Bronchial epithelial cell (primary cell): Measurements from ENCODE around the gene SUSD6. TPM values are rescaled to one million over a fixed set of nuclear protein-coding genes. Genes with fewer than 3 reads are reported as not detected.
A peak's percentile ranks its signal among the peaks of the same experiment; 100 is the strongest.

ENCODE experiments used
- DNase-seq: peaks from one replicate; pipeline ENCODE4 v3.0.0-alpha.2; 2010; ENCODE audit warnings: low read depth
- FAIRE-seq: peaks from 2 replicates; lab custom pipeline; 2011; peaks lifted over from hg19 to GRCh38; lab: Jason Lieb, UNC
- H3K27me3 ChIP-seq: 2 replicates; pipeline ENCODE4 v1.5.1; 2011; ENCODE audit warnings: low read length; ENCODE audit not compliant: control insufficient read depth, insufficient read depth
- H3K36me3 ChIP-seq: 2 replicates; pipeline ENCODE4 v1.5.1; 2011; ENCODE audit warnings: low read length; ENCODE audit not compliant: control insufficient read depth, insufficient read depth
- H3K4me3 ChIP-seq: 2 replicates; pipeline ENCODE4 v1.5.1; 2011; ENCODE audit warnings: mild to moderate bottlenecking, low read depth, low read length, control low read depth
- total RNA-seq: library from RNA; depleted of rRNA; stranded (reverse); fragments of >200 nt; gene quantifications from 2 replicates; pipeline ENCODE4 v1.2.1, GENCODE V29; 2014
- TF ChIP-seq, protein P1 (sequence below): IDR thresholded peaks from 2 replicates; pipeline ENCODE4 v1.5.1; 2011; ENCODE audit warnings: mild to moderate bottlenecking, moderate library complexity, low read length, control low read depth, inconsistent platforms; ENCODE audit not compliant: insufficient read depth, severe bottlenecking

The SUSD6 gene
- total RNA-seq, 1 donor from 2014 or later: 3.9 TPM

DNA sequence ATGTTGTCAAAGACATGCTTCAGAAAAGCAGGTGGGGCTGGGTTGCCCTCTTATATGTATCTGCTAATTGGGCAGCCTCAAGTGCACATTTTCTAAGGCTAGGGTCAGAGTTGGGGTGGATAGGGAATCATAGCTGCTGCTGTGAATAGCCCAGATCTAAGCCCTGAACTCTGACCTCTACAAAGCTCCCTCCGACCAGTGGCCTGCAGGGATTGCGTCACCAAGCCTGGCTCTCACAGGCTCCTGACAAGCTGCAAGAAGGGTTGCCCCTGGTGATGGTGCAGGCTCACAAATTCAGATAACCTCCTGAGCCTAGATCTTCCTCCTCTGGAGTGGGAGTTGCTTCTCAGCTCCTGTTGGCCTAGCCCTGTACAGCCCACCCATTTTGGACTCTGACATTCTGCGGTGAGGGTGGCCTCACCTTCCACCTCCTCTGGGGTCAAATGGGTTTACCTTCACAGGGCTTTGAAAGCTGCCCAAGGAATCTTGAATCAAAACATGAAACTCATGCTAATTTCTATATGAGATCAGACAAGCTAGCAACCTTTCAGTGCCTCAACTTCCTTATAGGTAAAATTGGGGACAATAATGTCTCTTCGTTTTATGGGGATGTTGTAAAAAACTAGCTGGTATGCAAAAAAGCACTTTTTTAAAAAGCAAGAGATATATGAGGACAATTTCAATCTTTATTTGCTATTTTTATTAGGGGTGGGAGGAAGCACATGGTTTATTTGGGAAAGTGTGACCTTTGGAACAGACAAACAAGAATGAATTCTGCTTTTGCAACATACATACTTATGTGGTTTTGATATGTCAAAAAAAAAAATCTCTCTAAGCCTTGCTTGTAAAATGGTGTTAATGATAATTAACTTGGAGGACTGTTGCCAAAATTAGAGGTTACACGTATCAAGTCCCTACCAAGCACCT is 4.9 kb upstream of the SUSD6 start:
- TF ChIP-seq, protein P1, sequence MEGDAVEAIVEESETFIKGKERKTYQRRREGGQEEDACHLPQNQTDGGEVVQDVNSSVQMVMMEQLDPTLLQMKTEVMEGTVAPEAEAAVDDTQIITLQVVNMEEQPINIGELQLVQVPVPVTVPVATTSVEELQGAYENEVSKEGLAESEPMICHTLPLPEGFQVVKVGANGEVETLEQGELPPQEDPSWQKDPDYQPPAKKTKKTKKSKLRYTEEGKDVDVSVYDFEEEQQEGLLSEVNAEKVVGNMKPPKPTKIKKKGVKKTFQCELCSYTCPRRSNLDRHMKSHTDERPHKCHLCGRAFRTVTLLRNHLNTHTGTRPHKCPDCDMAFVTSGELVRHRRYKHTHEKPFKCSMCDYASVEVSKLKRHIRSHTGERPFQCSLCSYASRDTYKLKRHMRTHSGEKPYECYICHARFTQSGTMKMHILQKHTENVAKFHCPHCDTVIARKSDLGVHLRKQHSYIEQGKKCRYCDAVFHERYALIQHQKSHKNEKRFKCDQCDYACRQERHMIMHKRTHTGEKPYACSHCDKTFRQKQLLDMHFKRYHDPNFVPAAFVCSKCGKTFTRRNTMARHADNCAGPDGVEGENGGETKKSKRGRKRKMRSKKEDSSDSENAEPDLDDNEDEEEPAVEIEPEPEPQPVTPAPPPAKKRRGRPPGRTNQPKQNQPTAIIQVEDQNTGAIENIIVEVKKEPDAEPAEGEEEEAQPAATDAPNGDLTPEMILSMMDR: no peak
- no peaks in the 10 kb centered on the region for H3K27me3 ChIP-seq
- no peak for FAIRE-seq
- no peak for DNase-seq
- H3K36me3 ChIP-seq: no peaks in the 10 kb centered on the region
- no peak overlapping the region for H3K4me3 ChIP-seq

DNA sequence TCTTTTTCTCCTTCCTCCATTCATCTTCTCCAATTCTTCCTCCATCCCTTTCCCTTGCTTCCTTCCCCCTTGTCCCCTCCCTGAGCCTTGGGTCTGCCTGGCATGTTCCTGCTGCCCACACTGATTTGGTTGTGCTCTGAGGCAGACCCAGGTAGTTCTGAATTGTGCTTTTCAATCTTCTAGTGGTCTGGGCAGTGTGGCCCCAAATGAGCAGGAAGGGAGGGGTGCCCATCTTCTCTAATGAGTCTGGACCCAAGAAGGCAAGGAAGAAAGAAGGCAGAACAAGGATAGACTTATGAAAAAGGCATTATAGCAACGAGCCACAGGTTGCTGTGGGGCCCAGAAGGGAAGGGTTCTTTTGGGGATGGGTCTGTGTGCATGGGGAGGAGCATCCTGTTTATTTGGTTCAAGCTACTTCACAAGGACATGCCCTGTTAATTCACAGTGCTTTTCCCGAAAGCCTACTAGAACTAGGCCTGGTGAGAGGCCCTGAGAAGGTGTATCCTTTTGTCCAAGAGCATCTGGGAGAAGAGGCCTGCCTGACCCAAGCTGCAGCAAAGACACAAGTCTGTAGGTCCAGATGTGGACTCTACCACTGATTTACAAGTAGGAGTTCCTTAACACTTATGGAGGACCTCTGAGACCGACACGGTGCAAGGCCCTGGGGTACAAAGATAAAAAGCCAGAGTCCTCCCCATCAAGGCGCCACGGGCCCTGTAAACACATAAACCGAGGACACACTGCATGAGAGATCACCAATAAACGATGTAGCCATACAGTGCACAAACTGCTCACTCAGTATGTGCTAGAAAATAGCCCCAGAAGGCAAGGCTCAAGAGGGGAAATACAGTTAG is 1.1 kb upstream of the SUSD6 start:
- peak overlapping the region; percentile 48 for H3K4me3 ChIP-seq
- no peaks in the 10 kb centered on the region for H3K27me3 ChIP-seq
- no peak for FAIRE-seq
- no peak for DNase-seq
- H3K36me3 ChIP-seq: no peaks in the 10 kb centered on the region
- TF ChIP-seq, protein P1: no peak

DNA sequence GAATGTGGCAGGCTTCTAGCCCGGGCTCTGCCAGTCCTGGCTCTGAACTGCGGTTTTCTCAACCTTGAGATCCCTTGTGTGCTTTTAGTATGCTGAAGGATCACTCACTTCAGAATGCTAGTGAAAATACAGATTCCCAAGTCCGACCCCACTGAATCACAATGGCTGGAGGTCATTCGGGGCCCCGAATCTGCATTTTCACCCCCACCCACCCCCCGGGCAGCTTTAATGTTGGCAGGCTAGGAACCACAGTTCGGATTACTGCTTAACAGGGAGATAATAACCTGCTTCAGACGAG is 573 bp upstream of the SUSD6 start:
- FAIRE-seq: no peak
- H3K36me3 ChIP-seq: peaks cover 3% of the 10 kb centered on the region
- TF ChIP-seq, protein P1: no peak

DNA sequence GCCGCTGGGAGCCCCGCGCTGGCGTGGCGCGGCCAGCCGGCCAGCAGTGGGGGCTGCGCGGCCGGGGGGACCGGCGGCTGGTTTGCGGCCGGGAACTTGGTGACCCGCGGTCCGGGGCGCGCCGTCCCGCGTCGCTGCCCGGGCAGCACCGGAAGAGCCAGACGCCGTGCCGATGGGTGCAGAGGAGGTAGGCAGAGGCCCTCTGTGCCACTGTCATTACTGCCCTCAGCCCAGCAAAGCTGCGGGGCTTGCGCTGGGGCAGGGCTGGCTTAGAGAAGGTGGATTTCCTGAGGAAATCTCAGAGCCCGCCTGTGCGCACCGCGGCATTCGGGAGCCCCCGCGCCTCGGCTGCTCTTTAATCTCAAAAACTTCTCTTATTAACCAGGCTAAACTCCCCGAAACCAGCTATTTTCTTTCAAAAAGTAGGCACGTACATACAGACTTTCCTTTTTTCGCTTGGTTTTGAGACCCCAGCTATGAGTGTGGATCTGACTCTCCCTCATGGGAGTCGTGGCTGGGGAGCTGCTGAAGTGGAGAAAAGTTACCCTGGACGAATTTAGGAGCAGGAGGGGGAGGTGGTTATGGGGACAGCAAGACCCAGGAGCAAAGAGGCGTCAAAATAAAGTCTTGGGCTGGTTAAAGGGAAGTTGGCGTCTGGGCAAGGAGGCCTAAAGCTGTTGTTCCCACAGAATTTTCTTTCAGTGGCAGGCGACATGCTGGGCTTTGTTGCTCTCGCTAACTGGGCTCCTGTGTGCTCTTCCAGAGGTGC is 802 bp downstream of the SUSD6 start:
- H3K27me3 ChIP-seq: no peaks in the 10 kb centered on the region
- DNase-seq (peak; percentile 19), FAIRE-seq (no peak)
- H3K4me3 ChIP-seq: peak overlapping the region; percentile 57
- TF ChIP-seq, protein P1: no peak
- peaks cover 3% of the 10 kb centered on the region for H3K36me3 ChIP-seq

More for the DNA sequence above, 573 bp upstream of the SUSD6 start:
- DNase-seq: no peak
- peak overlapping the region; percentile 48 for H3K4me3 ChIP-seq
- no peaks in the 10 kb centered on the region for H3K27me3 ChIP-seq

DNA sequence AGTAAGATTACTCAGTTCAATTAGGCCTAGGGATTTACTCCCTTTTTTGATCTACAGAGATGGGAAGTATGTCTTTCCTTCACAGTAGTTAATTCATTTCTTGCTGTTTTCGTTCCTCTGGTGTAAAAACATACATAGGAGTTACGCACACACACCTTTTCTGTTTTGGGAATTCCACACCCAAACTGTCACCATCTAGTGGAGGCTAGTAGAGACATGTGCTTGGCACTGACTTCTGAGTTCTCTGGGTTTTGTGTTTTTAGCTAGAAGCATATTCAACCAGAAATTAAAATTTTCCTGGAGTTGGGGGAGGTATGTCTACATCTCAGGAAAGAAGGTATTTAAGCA is 1.4 kb downstream of the SUSD6 start:
- FAIRE-seq (no peak), DNase-seq (peak; percentile 71)
- Histone ChIP-seq H3K27me3 (no peaks in the 10 kb centered on the region), H3K36me3 (peaks cover 4% of the 10 kb centered on the region), H3K4me3 (peak overlapping the region; percentile 57)
- TF ChIP-seq, protein P1: no peak
